Astrocyte of the spinal cord (primary cell): ENCODE results near the gene SIPA1L3.

Source experiments
- DNase-seq: peaks from one replicate; pipeline ENCODE4 v3.0.0; 2011; ENCODE audit warnings: low read depth, low spot score
- H3K4me3 ChIP-seq: 2 replicates; pipeline ENCODE4 v1.5.1; 2011; ENCODE audit warnings: low read depth, mild to moderate bottlenecking, low read length, moderate library complexity
- CTCF ChIP-seq: IDR thresholded peaks from 2 replicates; pipeline ENCODE4 v1.5.1; 2012; ENCODE audit warnings: low read depth, mild to moderate bottlenecking, low read length, inconsistent platforms
- in situ Hi-C: cut with HindIII; loops from 2 replicates; pipeline ENCODE4 v1.10.0; 2017; ENCODE audit warnings: low sequenced_read_pairs

SIPA1L3 gene

DNA sequence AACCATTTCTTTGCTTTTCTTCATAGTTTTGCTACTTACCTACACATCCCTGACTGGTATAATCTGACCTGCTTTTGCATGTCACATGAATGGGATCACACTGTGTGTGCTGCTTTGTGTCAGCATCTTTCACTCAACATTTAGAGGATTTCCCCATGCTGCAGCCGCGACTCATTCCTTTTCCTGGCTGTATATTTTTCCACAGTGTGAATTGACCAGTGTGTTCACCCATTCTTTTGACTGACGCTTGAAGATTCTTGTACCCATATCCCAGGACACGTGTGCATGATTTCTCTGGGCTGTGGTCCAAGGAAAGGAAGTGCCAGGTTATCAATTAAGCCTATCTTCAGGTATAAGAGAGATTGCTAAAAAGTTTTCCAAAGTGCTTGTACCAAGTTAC, 198.6 kb downstream of the SIPA1L3 start:
- no peak for TF ChIP-seq CTCF
- DNase-seq: no peak
- in situ Hi-C loops: no loop called here
- H3K4me3 ChIP-seq: no peak overlapping the region

- no peak overlapping the region for H3K4me3 ChIP-seq
- DNase-seq: no peak
- no peak for TF ChIP-seq CTCF
- in situ Hi-C loops: no loop called here
Measured at GRCh38 chr19:38107129-38107528, 200.1 kb downstream of the SIPA1L3 start.

- no peak for DNase-seq
- H3K4me3 ChIP-seq: no peak overlapping the region
- no peak for TF ChIP-seq CTCF
- in situ Hi-C loops: no loop called here
Measured at GRCh38 chr19:38111898-38112297, 204.9 kb downstream of the SIPA1L3 start.

DNA sequence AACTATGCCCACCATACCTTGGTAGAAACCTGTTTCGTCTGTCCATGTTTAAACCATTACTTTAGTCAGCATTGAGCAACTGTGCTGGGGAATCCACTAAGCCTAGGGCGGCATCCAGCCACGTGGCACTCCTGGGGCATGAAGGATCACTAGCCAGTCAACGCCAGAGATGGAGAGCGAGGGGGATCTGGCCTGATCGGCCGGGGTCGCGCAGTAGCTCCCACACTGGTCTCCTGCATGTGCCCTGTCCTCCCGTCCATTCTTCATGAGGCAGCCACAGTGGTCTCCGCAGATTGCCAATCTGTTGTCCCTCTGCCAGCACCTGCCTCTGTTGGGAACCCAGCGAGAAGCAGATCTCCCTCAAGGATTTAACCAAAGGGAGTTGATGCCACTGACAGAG, 207.6 kb downstream of the SIPA1L3 start:
- in situ Hi-C loops: no loop called here
- no peak overlapping the region for H3K4me3 ChIP-seq
- TF ChIP-seq CTCF: no peak
- DNase-seq: no peak

GRCh38 chr19:38115271-38115802, 208.3 kb downstream of the SIPA1L3 start:
- TF ChIP-seq CTCF: no peak
- no peak for DNase-seq
- in situ Hi-C loops: no loop called here
- no peak overlapping the region for H3K4me3 ChIP-seq

- no peak for TF ChIP-seq CTCF
- H3K4me3 ChIP-seq: no peak overlapping the region
- DNase-seq: no peak
- in situ Hi-C loops: no loop called here
Measured at GRCh38 chr19:38118176-38118575, 211.2 kb downstream of the SIPA1L3 start.
